Upper lobe of left lung (tissue), 6 donors: ENCODE data around the gene CD14. TPM values are rescaled to one million over a fixed set of nuclear protein-coding genes. Genes with fewer than 3 reads are reported as not detected.
"Not testable (repeated sequence)": the region's sequence is repeated elsewhere in the genome, so short reads cannot be mapped to it uniquely, and the experiment has no call there.

Experiments
- ATAC-seq, 2 donors: fragments of 200-7000 bp; cut with Tn5 transposase; one replicate each; pipeline ENCODE4 v1.9.1; 2022; ENCODE audit warnings: mild to moderate bottlenecking in 2 of 2, moderate library complexity in 2 of 2; ENCODE audit not compliant: low FRiP score in 2 of 2
- DNase-seq, 2 donors: peaks; one replicate each; pipeline ENCODE4 v3.0.0-alpha.2; 2019 to 2020
- H3K27ac ChIP-seq, 4 donors: fragments of 200-600 bp; sonication (generic); one replicate each; pipeline ENCODE4 v1.5.1; 2016 to 2019
- H3K27me3 ChIP-seq, 4 donors: fragments of 200-600 bp; sonication (generic); one replicate each; pipeline ENCODE4 v1.5.1; 2017 to 2019
- H3K36me3 ChIP-seq, 4 donors: fragments of 200-600 bp; sonication (generic); one replicate each; pipeline ENCODE4 v1.5.1; 2016 to 2019
- H3K4me1 ChIP-seq, 4 donors: fragments of 200-600 bp; sonication (generic); one replicate each; pipeline ENCODE4 v1.5.1; 2018 to 2019
- H3K4me3 ChIP-seq, 4 donors: fragments of 200-600 bp; sonication (generic); one replicate each; pipeline ENCODE4 v1.5.1; 2017 to 2019; ENCODE audit warnings: mild to moderate bottlenecking in 2 of 4, moderate library complexity in 1 of 4
- H3K9me3 ChIP-seq, 4 donors: fragments of 200-600 bp; sonication (generic); one replicate each; pipeline ENCODE4 v1.5.1; 2018 to 2019
- CTCF ChIP-seq, 6 experiments: fragments of 450-650 bp in 4 of 6; fragments of 200-600 bp in 2 of 6; sonication (generic) in 2 of 6; IDR thresholded peaks; one replicate each; pipeline ENCODE4 v1.5.1; 2016 to 2019; ENCODE audit warnings: antibody characterized with exemption in 6 of 6
- EP300 ChIP-seq, 4 donors: sonication (generic); formaldehyde crosslinking; IDR thresholded peaks; one replicate each; pipeline ENCODE4 v1.5.1; 2017; ENCODE audit warnings: antibody characterized with exemption in 4 of 4, control low read depth in 2 of 4
- POLR2A ChIP-seq, 4 donors: fragments of 450-650 bp; IDR thresholded peaks; one replicate each; pipeline ENCODE4 v1.5.1; 2016 to 2017; ENCODE audit warnings: antibody characterized with exemption in 4 of 4, mild to moderate bottlenecking in 2 of 4
- POLR2AphosphoS5 ChIP-seq, 2 donors: sonication (generic); formaldehyde crosslinking; IDR thresholded peaks; one replicate each; pipeline ENCODE4 v1.5.1; 2017; ENCODE audit warnings: antibody characterized with exemption in 2 of 2
- whole genome bisulfite sequencing, 2 donors: methylation state at CpG; one replicate each; pipeline ENCODE4 v1.1.5; 2017 to 2018; 5-methylcytosine and 5-hydroxymethylcytosine counted together
- total RNA-seq, 6 donors: library from RNA; depleted of rRNA in 4 of 6; stranded (reverse); fragments of >200 nt in 4 of 6; gene quantifications; one replicate each; pipeline versions ENCODE4 v1.1.0 to v1.2.1, GENCODE V29; 2016 to 2021
- donor health status: DM: no; HTN: no; CAD: no; lungs with moderate emphysema.
- donor health status: DM: no; HTN: yes; CAD: no; lungs with severe emphysema.

The CD14 gene
- total RNA-seq, 6 donors from 2014 or later = 27.3 to 195 (median 102) TPM

DNA sequence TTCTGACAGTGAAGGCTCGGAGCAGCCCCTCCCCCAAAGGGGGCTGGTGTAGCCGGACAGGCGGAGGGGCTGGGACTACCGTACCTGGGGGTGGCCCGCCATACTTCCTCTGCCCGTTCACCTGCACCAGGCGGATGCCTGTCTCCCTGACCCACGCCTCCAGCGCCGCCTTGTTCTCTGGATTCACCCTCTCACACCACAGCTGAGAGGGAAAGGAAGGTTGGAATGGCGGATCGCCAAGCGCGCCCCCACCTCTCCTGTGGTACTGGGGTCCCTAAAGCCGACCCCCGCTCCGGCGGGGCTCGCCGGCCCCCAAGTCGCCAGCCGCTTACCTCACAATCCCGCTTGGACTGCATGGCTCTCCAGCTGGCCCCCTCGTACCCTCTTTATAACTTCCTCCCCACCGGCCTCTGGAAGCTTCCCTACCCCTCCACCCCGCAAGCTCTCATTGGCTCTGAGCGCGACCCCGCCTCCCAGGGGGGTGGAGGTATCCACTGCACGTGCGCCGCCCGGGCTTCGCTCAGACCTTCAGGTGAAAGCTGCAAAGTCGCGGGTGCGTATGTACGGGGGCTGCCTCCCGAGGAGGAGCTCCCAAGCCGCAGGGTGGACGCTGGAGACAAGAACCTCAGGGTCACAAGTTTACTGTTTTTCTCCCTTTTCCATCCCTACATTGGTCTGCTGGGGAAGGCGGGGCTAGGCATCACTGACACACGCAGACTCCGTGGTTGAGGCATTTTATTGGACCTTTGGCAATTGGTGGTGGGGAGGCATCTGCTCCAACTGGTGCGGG, 40.4 kb upstream of the CD14 start, which contains the start of gene DND1:
Gene DND1, minus strand, starts transcription at position 390 of the 790 bp plus-strand sequence. Its CDS starts 34 bp downstream, at position 356.
- H3K36me3 ChIP-seq = peaks cover 30 to 100% (median 75%) of the 10 kb centered on the region in 4 donors
- peak in 1 of 2 donors; percentile 19 for ATAC-seq
- TF ChIP-seq CTCF (IDR thresholded peaks at IDR 0.05) = no peak
- no peak for TF ChIP-seq POLR2A (IDR thresholded peaks at IDR 0.05)
- TF ChIP-seq POLR2AphosphoS5 (IDR thresholded peaks at IDR 0.05) = no peak
- no peak for TF ChIP-seq EP300 (IDR thresholded peaks at IDR 0.05)
- H3K27me3 ChIP-seq = no peaks in the 10 kb centered on the region
- DNase-seq = peak in 1 of 2 donors; percentile 77
- H3K27ac ChIP-seq = no peak within 1 kb of the TSS
- H3K4me1 ChIP-seq = no peaks in the 10 kb centered on the region
- peak within 1 kb of the TSS in 1 of 4 donors; percentile 17 for H3K4me3 ChIP-seq
- no peaks in the 10 kb centered on the region for H3K9me3 ChIP-seq
- WGBS, 2 donors = 89 to 92% methylated on average over 34 to 45 of the region's 45 CpGs

DNA sequence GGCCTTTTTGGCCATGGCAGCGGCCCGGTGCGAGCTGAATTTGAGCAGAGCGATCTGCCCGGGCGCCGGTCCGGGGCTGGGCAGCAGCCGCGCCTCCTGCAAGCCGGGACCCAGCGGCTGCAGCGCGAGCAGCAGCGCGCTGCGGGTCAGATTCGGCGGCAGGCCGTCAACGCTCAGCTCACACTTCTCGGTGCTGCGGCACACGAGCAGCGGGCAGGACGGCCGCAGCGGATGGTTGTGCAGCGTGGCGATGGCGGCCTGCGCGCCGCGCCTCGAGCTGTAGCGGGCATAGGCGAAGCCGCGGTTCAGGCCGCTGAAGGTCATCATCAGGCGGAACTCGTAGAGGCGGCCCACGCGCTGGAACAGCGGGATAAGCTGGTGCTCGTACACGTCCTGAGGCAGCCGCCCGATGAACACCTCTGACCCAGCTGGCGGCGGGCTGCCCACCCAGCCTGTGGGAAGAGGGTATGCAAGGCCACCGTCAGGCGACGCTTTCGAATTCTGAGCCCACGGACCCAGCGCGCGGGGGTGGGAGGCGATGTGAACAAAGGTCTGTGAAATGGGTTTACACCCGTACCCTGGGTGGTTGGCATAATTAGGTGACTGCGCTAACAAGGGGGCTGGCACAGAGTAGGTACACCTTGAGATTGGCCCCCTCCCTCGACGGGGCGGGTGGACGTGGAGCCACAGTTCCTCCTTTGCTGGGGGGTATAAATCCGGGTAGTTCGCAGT, 39.6 kb upstream of the CD14 start:
- no peak overlapping the region for H3K27ac ChIP-seq
- DNase-seq (peak; percentile 49 to 82), ATAC-seq (peak in 1 of 2 donors; percentile 54)
- peaks cover 29 to 100% (median 80%) of the 10 kb centered on the region in 4 donors for H3K36me3 ChIP-seq
- TF ChIP-seq POLR2AphosphoS5 (IDR thresholded peaks at IDR 0.05) (no peak), EP300 (IDR thresholded peaks at IDR 0.05) (no peak), CTCF (IDR thresholded peaks at IDR 0.05) (no peak), POLR2A (IDR thresholded peaks at IDR 0.05) (no peak)
- H3K9me3 ChIP-seq = no peaks in the 10 kb centered on the region
- peaks cover 0 to under 1% (median 0%) of the 10 kb centered on the region in 4 donors for H3K4me1 ChIP-seq
- no peaks in the 10 kb centered on the region for H3K27me3 ChIP-seq
- peak overlapping the region in 1 of 4 donors; percentile 17 for H3K4me3 ChIP-seq
- 88% methylated on average over 17 to 69 of the region's 70 CpGs for WGBS, 2 donors

DNA sequence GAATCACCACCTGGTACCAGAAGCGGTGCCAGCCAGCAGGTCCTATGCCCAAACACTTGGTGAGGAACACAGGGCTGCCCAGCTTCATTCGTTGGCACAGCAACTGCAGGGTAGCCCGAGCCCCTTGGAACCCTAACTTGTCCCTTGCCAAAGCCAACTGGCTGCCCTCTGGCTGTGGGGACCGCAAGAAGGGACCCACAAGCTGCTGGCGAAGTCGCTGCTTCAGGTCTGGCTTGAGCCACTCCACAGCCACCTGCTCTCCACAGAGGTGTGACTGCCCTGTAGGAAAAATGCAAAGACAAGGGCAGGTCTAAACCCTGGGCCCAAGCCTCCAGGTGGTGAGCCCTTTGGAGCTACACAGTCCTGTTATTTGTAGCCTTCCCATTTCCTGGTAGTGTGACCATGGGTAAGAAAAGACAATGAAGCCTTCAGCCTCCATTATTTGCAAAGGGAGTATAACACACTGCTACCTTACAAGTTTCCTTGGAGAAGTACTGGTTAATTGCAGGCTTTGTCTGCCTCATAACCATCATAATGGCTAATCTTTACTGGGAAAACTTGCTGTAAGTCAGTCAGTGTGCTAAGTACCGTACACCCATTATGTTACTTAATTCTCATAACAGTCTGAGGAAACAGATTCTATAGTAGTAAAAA, 38.6 kb upstream of the CD14 start:
- Histone ChIP-seq H3K27ac (no peak overlapping the region), H3K27me3 (no peaks in the 10 kb centered on the region), H3K9me3 (no peaks in the 10 kb centered on the region), H3K36me3 (peaks cover 21 to 94% (median 71%) of the 10 kb centered on the region in 4 donors), H3K4me1 (peaks cover 0 to 5% (median under 1%) of the 10 kb centered on the region in 4 donors), H3K4me3 (no peak overlapping the region)
- 90 to 94% methylated on average over 1 to 6 of the region's 7 CpGs for WGBS, 2 donors
- DNase-seq (peak in 1 of 2 donors; percentile 11), ATAC-seq (no peak)
- TF ChIP-seq POLR2AphosphoS5 (IDR thresholded peaks at IDR 0.05) (no peak), POLR2A (IDR thresholded peaks at IDR 0.05) (no peak), EP300 (IDR thresholded peaks at IDR 0.05) (no peak)

DNA sequence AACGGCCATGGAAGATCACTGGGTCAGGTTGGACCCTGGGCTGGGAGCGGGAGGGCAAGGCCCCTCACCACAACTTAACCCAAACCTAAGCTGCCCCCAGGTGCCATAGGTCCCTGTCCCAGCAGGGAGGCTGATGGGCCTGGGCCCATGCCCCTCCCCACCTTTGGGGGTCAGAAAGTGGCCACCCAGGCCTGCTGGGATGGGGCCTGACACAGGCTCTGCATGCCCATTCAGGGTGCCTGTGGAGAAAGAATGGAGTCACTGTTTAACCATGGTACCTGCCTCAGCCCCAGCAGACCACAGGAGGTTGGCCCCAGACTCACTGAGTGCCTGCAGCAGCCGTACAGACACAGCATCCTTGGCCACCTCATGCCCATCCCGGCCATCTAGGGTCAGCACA, 38.1 kb upstream of the CD14 start:
- peaks cover 16 to 89% (median 66%) of the 10 kb centered on the region in 4 donors for H3K36me3 ChIP-seq
- not testable (repeated sequence) for H3K27me3 ChIP-seq, H3K27ac ChIP-seq, H3K9me3 ChIP-seq, ATAC-seq, H3K4me3 ChIP-seq
- 92 to 100% methylated on average over 2 of the region's 4 CpGs for WGBS, 2 donors
- DNase-seq = peak in 1 of 2 donors; percentile 53
- peaks cover 5 to 11% (median 6%) of the 10 kb centered on the region in 4 donors for H3K4me1 ChIP-seq

GRCh38 chr5:140664359-140665119, 31.6 kb upstream of the CD14 start, which contains the start of gene WDR55:
Gene WDR55 (plus strand): TSS chr5:140664904. CDS start chr5:140664913, 9 bp downstream.
- H3K4me1 ChIP-seq = peaks cover 17 to 28% (median 19%) of the 10 kb centered on the region in 4 donors
- WGBS, 2 donors = 0 to 1% methylated on average over 25 to 43 of the region's 54 CpGs
- peak within 1 kb of the TSS; percentile 81 to 87 (median 86) for H3K4me3 ChIP-seq
- ATAC-seq (peak; percentile 98 to 100), DNase-seq (peak; percentile 99)
- H3K27ac ChIP-seq = peak within 1 kb of the TSS; percentile 87 to 94 (median 93)
- H3K9me3 ChIP-seq = no peaks in the 10 kb centered on the region
- peaks cover 36 to 61% (median 51%) of the 10 kb centered on the region in 4 donors for H3K36me3 ChIP-seq
- H3K27me3 ChIP-seq = no peaks in the 10 kb centered on the region
- TF ChIP-seq CTCF (IDR thresholded peaks at IDR 0.05) (no peak), EP300 (IDR thresholded peaks at IDR 0.05) (peak in 1 of 4 donors; percentile 44), POLR2AphosphoS5 (IDR thresholded peaks at IDR 0.05) (peak; percentile 93 to 95), POLR2A (IDR thresholded peaks at IDR 0.05) (peak in 3 of 4 donors; percentile 50 to 87 (median 58))
